CD4-positive, alpha-beta memory T cell (primary cell): ENCODE measurements around the gene TMEM108. TPM values are rescaled to one million over a fixed set of nuclear protein-coding genes. Genes with fewer than 3 reads are reported as not detected.

Experiments
- CTCF ChIA-PET: fragments of 350-600 bp; sonication (Branson Sonifier 250); formaldehyde crosslinking; loops from one replicate; lab custom pipeline; 2021; ENCODE audit warnings: inconsistent platforms; ENCODE audit not compliant: partially characterized antibody; lab: Charles Lee
- POLR2A ChIA-PET: fragments of 350-600 bp; sonication (Branson Sonifier 250); formaldehyde crosslinking; loops from one replicate; lab custom pipeline; 2021; ENCODE audit not compliant: partially characterized antibody; lab: Charles Lee
- DNase-seq, 5 donors: peaks; one replicate each; pipeline versions ENCODE4 v3.0.0 to v3.0.0-alpha.2; 2020 to 2022; ENCODE audit warnings: mixed read lengths in 1 of 5
- H3K27ac ChIP-seq: one replicate; pipeline ENCODE4 v1.7.0; 2013; ENCODE audit warnings: low read depth, low read length
- H3K27me3 ChIP-seq: 2 replicates; pipeline ENCODE4 v1.7.0; 2013; ENCODE audit warnings: mild to moderate bottlenecking, low read length, moderate library complexity; ENCODE audit not compliant: insufficient read depth
- H3K36me3 ChIP-seq: 2 replicates; pipeline ENCODE4 v1.7.0; 2013; ENCODE audit warnings: mild to moderate bottlenecking, low read length, moderate library complexity; ENCODE audit not compliant: insufficient read depth
- H3K4me1 ChIP-seq: 2 replicates; pipeline ENCODE4 v1.7.0; 2013; ENCODE audit warnings: mild to moderate bottlenecking, low read length, moderate library complexity; ENCODE audit not compliant: insufficient read depth
- H3K4me3 ChIP-seq, 2 donors: one replicate each; pipeline ENCODE4 v1.7.0; 2013; ENCODE audit warnings: low read length in 2 of 2, mild to moderate bottlenecking in 1 of 2
- H3K9me3 ChIP-seq, 2 donors: one replicate each; pipeline ENCODE4 v1.7.0; 2013; ENCODE audit warnings: low read length in 2 of 2, control low read depth in 1 of 2; ENCODE audit not compliant: control insufficient read depth in 1 of 2
- H3K27ac Mint-ChIP-seq, 7 donors: one replicate each; pipeline ENCODE4 v1.8.0; 2020 to 2021; ENCODE audit warnings: mixed read lengths in 7 of 7, mild to moderate bottlenecking in 6 of 7, inconsistent platforms in 3 of 7, moderate library complexity in 3 of 7
- H3K27me3 Mint-ChIP-seq, 2 donors: one replicate each; pipeline ENCODE4 v1.8.0; 2020 to 2021; ENCODE audit warnings: mixed read lengths in 2 of 2
- H3K36me3 Mint-ChIP-seq, 2 donors: one replicate each; pipeline ENCODE4 v1.8.0; 2020 to 2021; ENCODE audit warnings: mixed read lengths in 2 of 2, inconsistent platforms in 1 of 2, mild to moderate bottlenecking in 1 of 2
- H3K4me1 Mint-ChIP-seq, 4 donors: one replicate each; pipeline ENCODE4 v1.8.0; 2020 to 2021; ENCODE audit warnings: mixed read lengths in 4 of 4, mild to moderate bottlenecking in 1 of 4
- H3K4me3 Mint-ChIP-seq, 8 donors: one replicate each; pipeline ENCODE4 v1.8.0; 2020 to 2021; ENCODE audit warnings: mixed read lengths in 8 of 8, mild to moderate bottlenecking in 7 of 8, moderate library complexity in 6 of 8, inconsistent platforms in 3 of 8
- H3K9me3 Mint-ChIP-seq, 8 donors: one replicate each; pipeline ENCODE4 v1.8.0; 2020 to 2021; ENCODE audit warnings: mixed read lengths in 8 of 8, mild to moderate bottlenecking in 5 of 8, inconsistent platforms in 3 of 8, moderate library complexity in 1 of 8
- intact Hi-C: fragments of 100-400 bp; cut with micrococcal nuclease; formaldehyde crosslinking; loops from one replicate; pipeline ENCODE4 v1.15.1; 2023
- polyA plus RNA-seq, 2 donors: library from polyadenylated mRNA; unstranded; fragments of 300-500 nt; fragmentation: Illumina TruSeq; gene quantifications; one replicate each; pipeline ENCODE4 v1.2.3, GENCODE V29; 2021
- total RNA-seq, 2 experiments: library from RNA; stranded (reverse); gene quantifications; one replicate each; pipeline ENCODE4 v1.2.3, GENCODE V29; 2021

The TMEM108 gene
- total and polyA plus RNA-seq, 4 experiments from 2014 or later = not detected

DNA sequence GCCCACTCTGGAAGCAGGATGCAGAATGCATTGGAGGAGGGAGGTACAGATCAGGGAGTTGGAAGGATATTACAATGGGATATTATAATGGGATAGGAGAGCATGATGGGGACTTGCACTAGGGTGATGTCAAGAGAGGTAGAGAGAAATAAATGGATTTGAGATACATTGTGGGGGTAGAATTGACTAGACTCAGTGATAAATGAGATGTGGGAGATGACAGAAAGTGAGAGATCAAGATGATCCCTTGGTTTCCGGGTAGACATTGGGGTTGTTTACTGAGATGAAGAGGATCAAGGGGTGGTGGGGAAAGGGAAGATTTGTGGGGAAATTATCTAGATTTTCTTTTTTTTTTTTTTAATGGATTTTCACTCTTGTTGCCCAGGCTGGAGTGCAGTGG lies 404.3 kb downstream of the TMEM108 start:
- Histone ChIP-seq H3K27ac (peak overlapping the region; percentile 34), H3K4me3 (peak overlapping the region; percentile 24 to 41), H3K27me3 (no peaks in the 10 kb centered on the region), H3K9me3 (no peaks in the 10 kb centered on the region), H3K4me1 (peaks cover 28% of the 10 kb centered on the region), H3K36me3 (no peaks in the 10 kb centered on the region)
- no peaks in the 10 kb centered on the region for H3K27me3 Mint-ChIP-seq
- ChIA-PET CTCF (interaction anchor here (1.3 to 2.4 kb wide), 6 partner anchors 8 to 716 kb away, joined by 4 to 12 read pairs (median 6); no protein-coding TSS in a partner anchor), POLR2A (interaction anchor here (1.0 to 2.9 kb wide), 6 partner anchors 12 to 132 kb away, joined by 3 to 13 read pairs (median 6); partner anchors contain the start of gene CDV3)
- intact Hi-C loops = loop anchor here (5.0 kb wide), 2 partner anchors 365 to 720 kb away; partner anchors contain the start of genes NPHP3 and SRPRB
- peak overlapping the region; percentile 31 to 96 (median 86) for H3K4me3 Mint-ChIP-seq
- peak overlapping the region in 6 of 7 donors; percentile 29 to 97 (median 86) for H3K27ac Mint-ChIP-seq
- no peak for DNase-seq
- H3K4me1 Mint-ChIP-seq = peaks cover 22 to 40% (median 33%) of the 10 kb centered on the region in 4 donors
- peaks cover 4 to 7% of the 10 kb centered on the region in 2 donors for H3K36me3 Mint-ChIP-seq
- peaks cover 0 to 15% (median 8%) of the 10 kb centered on the region in 8 donors for H3K9me3 Mint-ChIP-seq

DNA sequence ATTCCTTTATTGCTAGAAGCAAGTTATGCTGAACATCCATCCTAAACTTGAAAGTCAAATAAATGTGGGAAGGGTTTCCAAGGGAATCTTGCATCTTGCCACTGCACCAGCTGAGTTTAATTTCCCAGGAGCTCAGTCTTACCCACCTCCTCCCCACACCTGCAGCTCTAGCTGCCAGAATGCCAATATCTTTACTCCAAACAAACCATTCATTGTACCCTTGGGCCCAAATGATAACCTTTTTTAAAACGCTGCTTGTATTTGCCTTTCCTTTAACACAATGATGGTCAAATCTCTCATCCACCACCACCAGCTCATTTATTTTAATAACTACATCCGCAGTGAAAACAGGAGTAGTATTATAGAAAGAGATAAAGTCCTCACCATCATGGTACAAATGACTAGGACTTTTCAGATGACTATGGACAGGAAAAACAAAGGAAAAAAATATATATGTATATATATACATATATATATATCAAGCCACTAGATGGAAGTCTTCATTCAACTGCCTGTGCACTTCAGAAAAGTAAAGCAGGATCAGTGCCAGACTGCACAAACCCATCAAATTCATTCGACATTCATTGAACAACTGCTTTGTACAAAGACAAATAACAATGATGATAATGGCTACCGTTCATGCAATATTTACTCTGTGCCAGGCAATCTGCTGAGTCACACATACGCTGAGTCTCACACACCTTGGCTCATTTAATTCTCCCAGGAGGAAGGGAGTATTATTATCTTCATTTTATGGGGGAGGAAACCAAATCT lies 405.6 kb downstream of the TMEM108 start:
- H3K9me3 Mint-ChIP-seq = peaks cover 0 to 14% (median 8%) of the 10 kb centered on the region in 8 donors
- ChIA-PET CTCF (interaction anchor here (1.0 to 2.4 kb wide), 2 partner anchors 44 to 128 kb away, joined by 4 to 7 read pairs; no protein-coding TSS in a partner anchor), POLR2A (interaction anchor here (2.9 kb wide), 1 partner anchor 46 kb away, joined by 13 read pairs; no protein-coding TSS in a partner anchor)
- H3K4me3 Mint-ChIP-seq = peak overlapping the region in 3 of 8 donors; percentile 21 to 61 (median 26)
- Histone ChIP-seq H3K9me3 (no peaks in the 10 kb centered on the region), H3K4me3 (no peak overlapping the region), H3K4me1 (peaks cover 42% of the 10 kb centered on the region), H3K27ac (no peak overlapping the region), H3K36me3 (no peaks in the 10 kb centered on the region), H3K27me3 (no peaks in the 10 kb centered on the region)
- peak overlapping the region in 3 of 7 donors; percentile 0 to 33 (median 8) for H3K27ac Mint-ChIP-seq
- no peak for DNase-seq
- intact Hi-C loops = loop anchor here (5.0 kb wide), 2 partner anchors 363 to 722 kb away; partner anchors contain the start of genes NPHP3 and SRPRB
- H3K27me3 Mint-ChIP-seq = no peaks in the 10 kb centered on the region
- H3K4me1 Mint-ChIP-seq = peaks cover 29 to 50% (median 42%) of the 10 kb centered on the region in 4 donors
- peaks cover 4 to 7% of the 10 kb centered on the region in 2 donors for H3K36me3 Mint-ChIP-seq

DNA sequence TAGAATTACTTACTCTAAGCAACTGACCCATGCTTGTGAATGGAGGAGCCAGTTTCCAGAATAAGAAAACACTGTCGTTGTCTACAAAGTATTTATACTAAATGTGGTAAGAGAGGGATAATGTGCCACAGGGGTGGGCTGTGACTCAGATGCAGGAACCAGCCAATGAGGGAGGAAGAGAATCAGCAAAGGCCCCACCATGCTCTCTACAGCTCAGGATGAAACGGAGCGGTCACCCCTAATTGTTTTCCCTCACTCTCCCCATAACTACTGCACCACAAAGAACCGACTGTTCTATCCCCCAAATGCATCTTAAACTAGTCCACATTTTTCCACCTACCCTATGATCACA lies 406.2 kb downstream of the TMEM108 start:
- Histone ChIP-seq H3K27me3 (no peaks in the 10 kb centered on the region), H3K36me3 (no peaks in the 10 kb centered on the region), H3K4me3 (no peak overlapping the region), H3K27ac (no peak overlapping the region), H3K4me1 (peaks cover 46% of the 10 kb centered on the region), H3K9me3 (no peaks in the 10 kb centered on the region)
- peaks cover 35 to 56% (median 47%) of the 10 kb centered on the region in 4 donors for H3K4me1 Mint-ChIP-seq
- peak overlapping the region in 1 of 7 donors; percentile 79 for H3K27ac Mint-ChIP-seq
- no peak overlapping the region for H3K4me3 Mint-ChIP-seq
- DNase-seq = no peak
- H3K27me3 Mint-ChIP-seq = no peaks in the 10 kb centered on the region
- peaks cover 0 to 11% (median 7%) of the 10 kb centered on the region in 8 donors for H3K9me3 Mint-ChIP-seq
- intact Hi-C loops = loop anchor here (5.0 kb wide), 2 partner anchors 363 to 722 kb away; partner anchors contain the start of genes NPHP3 and SRPRB
- CTCF ChIA-PET = no interaction called here
- H3K36me3 Mint-ChIP-seq = peaks cover 4 to 7% of the 10 kb centered on the region in 2 donors
- POLR2A ChIA-PET = no interaction called here

DNA sequence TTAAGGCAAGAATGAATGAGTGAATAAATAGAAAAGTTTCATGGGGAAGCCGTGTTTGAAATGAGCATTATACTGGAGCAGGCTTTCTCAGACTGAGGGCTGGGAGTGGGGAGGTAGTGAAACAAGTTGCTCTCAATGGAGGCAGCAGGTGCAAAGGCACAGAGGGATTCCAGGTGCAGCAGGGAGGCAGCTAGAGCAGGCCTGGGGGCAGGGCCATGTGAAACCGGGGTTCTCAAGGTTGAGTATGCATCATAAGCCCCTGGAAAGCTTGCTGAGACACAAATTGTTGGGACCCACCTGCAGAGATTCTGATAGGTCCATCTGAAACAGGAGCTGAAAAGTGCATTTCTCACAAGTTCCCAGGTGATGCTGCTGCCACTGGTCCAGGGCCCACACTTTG lies 406.9 kb downstream of the TMEM108 start:
- H3K27ac ChIP-seq = no peak overlapping the region
- intact Hi-C loops = loop anchor here (5.0 kb wide), 1 partner anchor 127 kb away; the partner anchor contains the start of gene CDV3
- POLR2A ChIA-PET = no interaction called here
- peaks cover 0 to 4% (median under 1%) of the 10 kb centered on the region in 8 donors for H3K9me3 Mint-ChIP-seq
- DNase-seq = no peak
- no peak overlapping the region for H3K4me3 ChIP-seq
- CTCF ChIA-PET = no interaction called here
- no peak overlapping the region for H3K27ac Mint-ChIP-seq
- peaks cover 3 to 4% of the 10 kb centered on the region in 2 donors for H3K36me3 Mint-ChIP-seq
- no peaks in the 10 kb centered on the region for H3K27me3 ChIP-seq
- no peaks in the 10 kb centered on the region for H3K27me3 Mint-ChIP-seq
- no peaks in the 10 kb centered on the region for H3K36me3 ChIP-seq
- no peaks in the 10 kb centered on the region for H3K9me3 ChIP-seq
- no peak overlapping the region for H3K4me3 Mint-ChIP-seq
- H3K4me1 Mint-ChIP-seq = peaks cover 37 to 60% (median 50%) of the 10 kb centered on the region in 4 donors
- H3K4me1 ChIP-seq = peaks cover 46% of the 10 kb centered on the region
